ENCODE measurements around the gene SATB1.
"Not testable (repeated sequence)": the region's sequence is repeated elsewhere in the genome, so short reads cannot be mapped to it uniquely, and the experiment has no call there.

The SATB1 gene

DNA sequence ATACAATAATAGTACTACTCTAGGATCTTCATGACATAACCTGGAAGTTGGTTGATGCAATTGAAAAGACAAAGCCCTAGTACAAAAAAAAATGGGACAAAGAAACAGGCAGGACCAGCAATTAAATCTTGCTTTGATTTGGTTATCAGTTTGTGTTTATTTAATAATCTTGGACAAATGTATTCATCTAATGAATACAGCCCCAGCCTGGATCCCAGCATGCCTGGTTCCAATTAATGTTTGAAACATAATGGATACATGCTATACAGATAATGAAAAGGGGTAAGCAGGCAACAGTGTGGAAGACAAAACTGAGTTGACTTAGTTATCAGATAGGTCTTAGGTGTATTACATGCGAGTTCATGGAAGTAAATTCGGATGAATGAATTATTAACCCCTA lies 29.6 kb upstream of the SATB1 start:
- ATAC-seq = no peak

DNA sequence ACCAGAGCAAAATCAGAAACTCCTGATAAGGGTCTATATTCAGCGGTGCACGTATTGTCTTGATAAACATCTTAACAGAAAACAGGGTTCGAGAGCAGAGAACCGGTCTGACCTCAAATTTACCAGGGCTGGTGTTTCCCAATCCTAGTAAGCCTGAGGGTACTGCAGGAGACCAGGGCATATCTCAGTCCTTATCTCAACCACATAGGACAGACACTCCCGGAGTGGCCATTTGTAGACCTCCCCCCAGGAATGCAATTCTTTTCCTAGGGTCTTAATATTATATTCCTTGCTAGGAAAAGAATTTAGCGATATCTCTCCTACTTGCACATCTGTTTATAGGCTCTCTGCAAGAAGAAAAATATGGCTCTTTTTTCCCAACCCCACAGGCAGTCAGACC lies 24.5 kb upstream of the SATB1 start:
- ATAC-seq = not testable (repeated sequence)

More for the DNA sequence above, 29.6 kb upstream of the SATB1 start:
- no peak for TF ChIP-seq ZNF565 (CRISPR knock-in tag; conservative IDR thresholded peaks at IDR 0.05; ENCODE audit: low read depth)
- peak; percentile 82 for TF ChIP-seq TCF4 (CRISPR knock-in tag; IDR thresholded peaks at IDR 0.05; ENCODE audit: borderline replicate concordance)

DNA sequence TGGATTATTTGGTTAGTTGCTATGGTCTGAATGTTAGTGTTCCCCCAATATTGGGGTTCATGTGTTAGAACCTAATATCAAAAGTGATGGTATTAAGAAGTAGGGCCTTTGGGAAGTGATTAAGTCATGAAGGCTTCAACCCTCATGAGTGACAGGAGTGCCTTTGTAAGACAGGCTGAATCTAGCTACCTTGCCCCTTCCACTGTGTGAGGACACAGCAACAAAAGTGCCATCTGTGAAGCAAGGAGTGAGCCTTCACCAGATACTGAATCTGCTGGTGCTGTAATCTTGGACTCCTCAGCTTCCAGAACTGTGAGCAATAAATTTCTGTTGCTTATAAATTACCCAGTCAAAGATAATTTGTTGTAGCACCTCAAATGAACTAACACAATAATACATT lies 22.6 kb upstream of the SATB1 start:
- ATAC-seq = no peak
- no peak for TF ChIP-seq GLIS3 (CRISPR knock-in tag; IDR thresholded peaks at IDR 0.05)
- no peak for TF ChIP-seq TCF4 (CRISPR knock-in tag; IDR thresholded peaks at IDR 0.05; ENCODE audit: borderline replicate concordance)

DNA sequence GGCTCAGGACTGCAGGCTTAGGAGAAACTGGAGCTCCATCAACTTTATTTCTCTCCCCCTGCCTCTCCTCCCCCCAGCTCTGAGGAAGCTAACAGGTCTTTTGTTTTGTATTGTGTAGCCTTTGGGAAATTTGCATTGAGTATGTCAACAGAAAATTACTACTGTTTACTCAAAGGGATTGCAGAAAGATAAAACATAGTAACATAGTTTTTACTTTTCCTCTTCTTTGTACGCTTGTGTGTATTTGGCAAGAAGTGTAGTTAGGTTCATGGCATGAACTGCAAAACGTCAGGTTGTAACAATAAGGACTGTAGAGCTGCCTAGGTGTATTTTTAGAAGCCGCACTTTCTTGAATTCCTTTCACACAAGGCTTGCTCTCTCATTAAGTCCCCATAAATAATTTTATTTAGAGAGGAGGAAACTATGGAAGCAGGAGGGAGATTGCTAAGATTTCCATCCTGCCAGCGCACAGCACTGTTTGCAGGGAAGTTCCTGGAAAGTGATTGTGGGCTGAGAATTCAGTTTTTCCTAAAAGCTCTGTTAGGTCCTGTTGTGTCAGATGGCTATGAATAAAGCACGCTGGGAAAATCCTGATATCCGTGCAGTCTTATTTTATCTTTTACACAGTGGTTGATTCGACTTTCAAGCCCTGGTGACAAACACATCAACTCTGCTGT lies 21.1 kb upstream of the SATB1 start:
- TF ChIP-seq CSDC2 (CRISPR knock-in tag; IDR thresholded peaks at IDR 0.05) (no peak), PPARA (CRISPR knock-in tag; IDR thresholded peaks at IDR 0.05; ENCODE audit: borderline replicate concordance) (no peak), TCF4 (CRISPR knock-in tag; IDR thresholded peaks at IDR 0.05; ENCODE audit: borderline replicate concordance) (no peak), ZFP3 (CRISPR knock-in tag; IDR thresholded peaks at IDR 0.05) (no peak), GLIS3 (CRISPR knock-in tag; IDR thresholded peaks at IDR 0.05) (no peak), OSR1 (CRISPR knock-in tag; IDR thresholded peaks at IDR 0.05) (no peak), SNAI2 (CRISPR knock-in tag; IDR thresholded peaks at IDR 0.05) (no peak), ZC3H10 (CRISPR knock-in tag; IDR thresholded peaks at IDR 0.05) (no peak), ARNTL (CRISPR knock-in tag; IDR thresholded peaks at IDR 0.05; ENCODE audit: borderline replicate concordance, low read depth) (no peak), ESRRG (CRISPR knock-in tag; IDR thresholded peaks at IDR 0.05) (no peak), TOX (CRISPR knock-in tag; IDR thresholded peaks at IDR 0.05; ENCODE audit: borderline replicate concordance) (no peak), RARB (CRISPR knock-in tag; IDR thresholded peaks at IDR 0.05) (no peak)
- TF ChIP-seq, protein P1, sequence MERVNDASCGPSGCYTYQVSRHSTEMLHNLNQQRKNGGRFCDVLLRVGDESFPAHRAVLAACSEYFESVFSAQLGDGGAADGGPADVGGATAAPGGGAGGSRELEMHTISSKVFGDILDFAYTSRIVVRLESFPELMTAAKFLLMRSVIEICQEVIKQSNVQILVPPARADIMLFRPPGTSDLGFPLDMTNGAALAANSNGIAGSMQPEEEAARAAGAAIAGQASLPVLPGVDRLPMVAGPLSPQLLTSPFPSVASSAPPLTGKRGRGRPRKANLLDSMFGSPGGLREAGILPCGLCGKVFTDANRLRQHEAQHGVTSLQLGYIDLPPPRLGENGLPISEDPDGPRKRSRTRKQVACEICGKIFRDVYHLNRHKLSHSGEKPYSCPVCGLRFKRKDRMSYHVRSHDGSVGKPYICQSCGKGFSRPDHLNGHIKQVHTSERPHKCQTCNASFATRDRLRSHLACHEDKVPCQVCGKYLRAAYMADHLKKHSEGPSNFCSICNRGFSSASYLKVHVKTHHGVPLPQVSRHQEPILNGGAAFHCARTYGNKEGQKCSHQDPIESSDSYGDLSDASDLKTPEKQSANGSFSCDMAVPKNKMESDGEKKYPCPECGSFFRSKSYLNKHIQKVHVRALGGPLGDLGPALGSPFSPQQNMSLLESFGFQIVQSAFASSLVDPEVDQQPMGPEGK (CRISPR knock-in tag; IDR thresholded peaks at IDR 0.05; ENCODE audit: borderline replicate concordance) = no peak
- TF ChIP-seq, protein P2, sequence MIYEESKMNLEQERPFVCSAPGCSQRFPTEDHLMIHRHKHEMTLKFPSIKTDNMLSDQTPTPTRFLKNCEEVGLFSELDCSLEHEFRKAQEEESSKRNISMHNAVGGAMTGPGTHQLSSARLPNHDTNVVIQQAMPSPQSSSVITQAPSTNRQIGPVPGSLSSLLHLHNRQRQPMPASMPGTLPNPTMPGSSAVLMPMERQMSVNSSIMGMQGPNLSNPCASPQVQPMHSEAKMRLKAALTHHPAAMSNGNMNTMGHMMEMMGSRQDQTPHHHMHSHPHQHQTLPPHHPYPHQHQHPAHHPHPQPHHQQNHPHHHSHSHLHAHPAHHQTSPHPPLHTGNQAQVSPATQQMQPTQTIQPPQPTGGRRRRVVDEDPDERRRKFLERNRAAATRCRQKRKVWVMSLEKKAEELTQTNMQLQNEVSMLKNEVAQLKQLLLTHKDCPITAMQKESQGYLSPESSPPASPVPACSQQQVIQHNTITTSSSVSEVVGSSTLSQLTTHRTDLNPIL (CRISPR knock-in tag; IDR thresholded peaks at IDR 0.05; ENCODE audit: low read depth) = no peak

DNA sequence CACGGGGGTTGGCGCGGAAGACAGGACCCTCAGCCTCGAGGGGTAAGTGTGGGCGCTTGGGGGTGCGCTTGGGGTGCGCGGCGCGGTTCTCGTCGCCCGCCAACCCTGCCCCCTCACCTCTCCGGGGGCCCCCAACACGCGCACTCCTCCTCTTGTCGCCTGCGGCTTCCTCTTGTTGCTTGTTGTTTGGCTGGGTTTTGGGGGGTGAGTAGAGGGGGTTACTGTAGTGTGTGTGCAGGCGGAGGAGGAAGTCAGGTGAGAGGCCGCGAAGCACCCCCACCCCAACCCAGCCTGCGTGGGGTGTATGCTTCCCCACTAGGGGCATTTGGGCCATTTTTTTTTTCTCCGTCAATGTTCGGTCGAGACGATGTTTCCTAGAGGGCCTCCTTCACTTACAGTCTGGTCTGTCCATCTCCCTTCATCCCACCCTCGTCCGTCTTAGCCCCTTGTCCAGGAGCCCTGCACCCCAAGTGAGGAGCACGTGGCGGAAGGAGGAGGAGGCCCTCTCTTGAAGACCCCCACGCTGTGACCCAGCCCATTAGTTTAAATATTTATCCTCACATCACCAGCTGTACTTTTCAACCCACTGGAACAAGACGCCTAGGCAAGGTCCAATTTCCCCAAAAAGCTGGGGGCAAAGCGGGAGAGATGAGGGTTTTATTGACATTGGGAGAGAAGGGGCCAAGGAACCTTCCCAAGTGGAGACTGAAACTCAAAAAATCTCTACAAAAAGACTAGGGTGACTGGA lies 20.4 kb upstream of the SATB1 start:
- ATAC-seq = no peak
- TF ChIP-seq OSR1 (CRISPR knock-in tag; IDR thresholded peaks at IDR 0.05) (no peak), BACH2 (CRISPR knock-in tag; IDR thresholded peaks at IDR 0.05; ENCODE audit: borderline replicate concordance) (no peak), TOX (CRISPR knock-in tag; IDR thresholded peaks at IDR 0.05; ENCODE audit: borderline replicate concordance) (no peak)

More for the DNA sequence above, 21.1 kb upstream of the SATB1 start:
- ATAC-seq = no peak

DNA sequence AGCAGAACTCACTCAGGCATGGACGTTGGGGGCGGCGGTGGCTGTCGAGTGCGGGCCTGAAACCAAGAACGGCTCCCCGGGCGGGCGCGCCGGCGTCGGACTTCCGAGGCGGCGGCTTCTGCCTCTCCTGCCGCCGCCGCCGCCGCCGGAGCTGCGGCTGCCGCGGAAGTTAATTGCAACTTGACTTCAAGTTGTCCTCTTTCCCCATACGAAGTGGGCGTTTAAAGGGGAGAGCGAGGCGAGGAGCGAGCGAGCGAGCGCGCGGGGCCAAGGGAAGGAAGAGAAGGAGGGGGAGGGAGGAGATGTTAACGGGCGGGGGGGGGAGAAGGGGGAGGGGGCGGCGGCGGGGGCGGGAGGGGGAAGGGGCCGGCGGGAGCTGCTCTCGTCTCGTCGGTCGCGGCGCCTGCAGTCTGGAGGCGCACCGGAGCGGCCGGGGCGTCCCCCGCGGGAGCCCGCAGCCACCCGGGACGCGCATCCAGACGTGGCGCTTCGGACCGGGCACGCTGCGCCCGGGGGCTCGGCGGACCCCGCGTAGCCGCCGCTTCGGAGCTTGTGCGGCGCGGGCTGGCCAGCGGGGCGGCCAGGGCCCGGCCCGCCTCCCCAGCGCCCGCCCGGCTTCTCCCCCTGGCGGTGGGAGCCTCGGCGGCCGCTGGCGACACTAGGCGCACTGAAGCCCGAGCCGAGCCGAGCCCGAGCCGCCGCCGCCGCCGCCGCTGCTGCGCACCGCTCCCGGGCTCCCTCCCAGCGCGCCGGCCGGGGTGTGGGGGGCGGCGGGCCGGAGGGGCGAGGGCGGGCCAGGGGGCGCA lies 19.7 kb upstream of the SATB1 start:
- ATAC-seq = peak; percentile 93
- TF ChIP-seq ISL1 (CRISPR knock-in tag; IDR thresholded peaks at IDR 0.05) (no peak), ZNF70 (CRISPR knock-in tag; IDR thresholded peaks at IDR 0.05) (no peak), TCF4 (CRISPR knock-in tag; IDR thresholded peaks at IDR 0.05; ENCODE audit: borderline replicate concordance) (no peak), ZC3H10 (CRISPR knock-in tag; IDR thresholded peaks at IDR 0.05) (no peak), RARB (CRISPR knock-in tag; IDR thresholded peaks at IDR 0.05) (no peak), PPARA (CRISPR knock-in tag; IDR thresholded peaks at IDR 0.05; ENCODE audit: borderline replicate concordance) (no peak), ARNTL (CRISPR knock-in tag; IDR thresholded peaks at IDR 0.05; ENCODE audit: borderline replicate concordance, low read depth) (no peak), ZNF8 (CRISPR knock-in tag; IDR thresholded peaks at IDR 0.05) (no peak), ZNF565 (CRISPR knock-in tag; conservative IDR thresholded peaks at IDR 0.05; ENCODE audit: low read depth) (no peak)
- TF ChIP-seq, protein P3, sequence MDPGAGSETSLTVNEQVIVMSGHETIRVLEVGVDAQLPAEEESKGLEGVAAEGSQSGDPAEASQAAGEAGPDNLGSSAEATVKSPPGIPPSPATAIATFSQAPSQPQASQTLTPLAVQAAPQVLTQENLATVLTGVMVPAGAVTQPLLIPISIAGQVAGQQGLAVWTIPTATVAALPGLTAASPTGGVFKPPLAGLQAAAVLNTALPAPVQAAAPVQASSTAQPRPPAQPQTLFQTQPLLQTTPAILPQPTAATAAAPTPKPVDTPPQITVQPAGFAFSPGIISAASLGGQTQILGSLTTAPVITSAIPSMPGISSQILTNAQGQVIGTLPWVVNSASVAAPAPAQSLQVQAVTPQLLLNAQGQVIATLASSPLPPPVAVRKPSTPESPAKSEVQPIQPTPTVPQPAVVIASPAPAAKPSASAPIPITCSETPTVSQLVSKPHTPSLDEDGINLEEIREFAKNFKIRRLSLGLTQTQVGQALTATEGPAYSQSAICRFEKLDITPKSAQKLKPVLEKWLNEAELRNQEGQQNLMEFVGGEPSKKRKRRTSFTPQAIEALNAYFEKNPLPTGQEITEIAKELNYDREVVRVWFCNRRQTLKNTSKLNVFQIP (CRISPR knock-in tag; IDR thresholded peaks at IDR 0.05; ENCODE audit: borderline replicate concordance, low read depth) = no peak
